Mucosa of gallbladder (tissue), 1 donor: ENCODE measurements around the gene DDHD1. TPM values are rescaled to one million over a fixed set of nuclear protein-coding genes. Genes with fewer than 3 reads are reported as not detected.
"Not testable (repeated sequence)": the region's sequence is repeated elsewhere in the genome, so short reads cannot be mapped to it uniquely, and the experiment has no call there.

Source experiments
- DNase-seq: peaks from one replicate; pipeline ENCODE4 v3.0.0-alpha.2; 2020; ENCODE audit warnings: low spot score
- total RNA-seq: library from RNA; stranded (reverse); gene quantifications from one replicate; pipeline ENCODE4 v1.2.1, GENCODE V29; 2021
- donor health status: DM: no; HTN: no; CAD: no.

Gene DDHD1
- total RNA-seq, result 12.7 TPM

- peak; percentile 73 for DNase-seq
These were observed at the start of gene DDHD1 for GRCh38 chr14:53152887-53153701. DDHD1 (minus strand) TSS chr14:53153323; CDS start chr14:53153098, 225 bp downstream.

DNA sequence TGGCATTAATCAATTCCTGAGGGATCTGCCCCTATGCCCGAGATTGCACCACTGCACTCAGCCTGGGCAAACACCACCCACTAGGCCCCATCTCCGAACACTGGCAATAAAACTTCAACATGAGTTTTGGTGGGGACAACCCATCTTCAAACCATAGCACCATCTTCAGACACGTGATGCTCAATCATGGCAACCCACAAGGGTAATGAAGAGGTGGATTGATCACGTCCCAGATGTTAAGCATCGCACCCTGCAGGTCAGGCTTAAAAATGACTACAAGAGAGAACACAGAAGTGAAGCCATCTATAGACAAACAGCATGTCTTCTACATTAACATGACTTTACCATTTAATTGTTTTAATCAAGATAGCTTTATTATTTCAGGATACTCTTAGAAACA, 42.8 kb upstream of the DDHD1 start:
- DNase-seq, result no peak

DNA sequence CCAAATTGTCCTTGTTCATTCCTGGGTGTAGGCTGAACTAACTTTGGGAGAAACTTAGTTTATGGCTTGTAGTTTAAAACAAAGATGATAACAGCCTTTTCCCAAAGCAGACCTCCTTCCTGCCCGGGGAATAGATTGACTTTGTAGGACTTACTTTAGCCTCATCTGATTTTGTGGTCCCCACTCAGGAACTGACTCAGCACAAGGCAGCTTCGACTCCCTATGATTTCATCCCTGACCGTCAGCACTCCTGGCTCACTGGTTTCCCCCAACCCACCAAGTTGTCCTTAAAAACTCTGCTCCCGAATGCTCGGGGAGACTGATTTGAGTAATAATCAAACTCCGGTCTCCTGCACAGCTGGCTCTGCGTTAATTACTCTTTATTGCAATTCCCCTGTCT, 40.1 kb upstream of the DDHD1 start:
- no peak for DNase-seq

- DNase-seq, result no peak
These were observed 39.1 kb upstream of the DDHD1 start for GRCh38 chr14:53192052-53192760.

- DNase-seq, result no peak
These were observed 37.8 kb upstream of the DDHD1 start for GRCh38 chr14:53190938-53191337.

DNA sequence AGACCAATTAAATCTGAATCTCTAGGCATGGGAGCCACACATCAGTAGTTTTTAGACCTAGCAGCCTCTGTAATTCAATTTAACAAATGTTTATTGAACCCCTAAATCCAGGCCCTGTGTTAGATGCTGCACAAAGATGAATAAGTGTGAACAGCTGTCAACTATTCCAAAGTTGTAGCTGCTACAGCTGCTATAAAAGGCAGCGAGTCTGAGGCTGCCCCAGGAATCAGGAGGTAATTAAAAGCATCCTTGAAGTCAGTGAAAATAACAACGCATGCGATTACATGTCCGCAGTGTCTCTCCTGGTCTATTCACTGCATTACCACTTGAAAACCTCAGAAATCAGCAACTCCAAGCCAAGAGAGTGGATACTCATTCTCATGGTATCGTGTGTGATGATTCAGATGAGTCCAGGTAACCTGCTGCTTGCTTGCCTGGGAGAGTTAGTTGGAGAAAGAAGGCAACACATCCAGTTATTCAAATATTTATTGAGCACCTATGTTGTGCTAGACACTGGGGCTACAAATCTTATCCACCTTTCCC, 34.9 kb upstream of the DDHD1 start:
- DNase-seq, result no peak

DNA sequence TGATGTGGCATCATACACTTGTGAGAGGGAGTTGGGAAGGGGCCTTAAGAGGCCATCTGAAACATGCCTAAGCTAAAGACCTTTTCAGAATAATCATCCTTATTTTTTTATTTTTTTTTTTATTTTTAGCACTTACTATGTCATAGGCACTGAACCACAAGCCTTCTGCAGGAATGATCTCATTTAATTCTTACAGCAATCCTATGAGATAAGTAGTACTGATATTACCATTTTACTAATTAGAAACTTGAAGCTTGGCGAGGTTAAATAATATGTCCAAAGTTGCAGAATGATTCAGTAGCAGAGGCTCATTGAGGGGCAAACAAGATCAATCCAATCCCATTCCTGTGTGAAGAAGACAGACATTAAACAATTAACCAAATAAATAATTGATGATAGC, 33.4 kb upstream of the DDHD1 start:
- DNase-seq, result no peak

GRCh38 chr14:53183611-53184010, 30.5 kb upstream of the DDHD1 start:
- no peak for DNase-seq

- DNase-seq, result no peak
These were observed 29.9 kb upstream of the DDHD1 start for GRCh38 chr14:53183056-53183455.

DNA sequence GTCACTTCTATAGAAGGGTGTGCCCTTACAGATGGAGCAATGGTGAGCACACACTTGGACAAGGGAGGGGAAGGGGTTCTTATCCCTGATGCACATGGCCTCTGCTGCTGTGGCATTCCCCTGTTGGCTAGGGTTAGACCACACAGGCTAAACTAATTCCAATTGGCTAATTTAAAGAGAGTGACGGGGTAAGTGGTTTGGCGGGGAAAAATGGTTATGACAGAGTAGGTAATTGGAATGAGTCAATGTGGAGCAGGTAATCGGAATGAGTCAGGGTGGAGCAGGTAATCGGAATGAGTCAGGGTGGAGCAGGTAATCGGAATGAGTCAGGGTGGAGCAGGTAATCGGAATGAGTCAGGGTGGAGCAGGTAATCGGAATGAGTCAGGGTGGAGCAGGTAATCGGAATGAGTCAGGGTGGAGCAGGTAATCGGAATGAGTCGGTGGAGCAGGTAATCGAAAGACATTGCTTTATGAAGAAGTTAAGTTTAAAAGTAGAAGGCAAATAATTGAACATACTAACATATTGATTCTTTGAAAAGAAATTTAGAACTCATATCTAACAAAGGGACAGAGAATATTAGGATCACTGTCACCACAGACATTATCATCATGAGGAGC, 28.4 kb upstream of the DDHD1 start:
- DNase-seq, result not testable (repeated sequence)

DNA sequence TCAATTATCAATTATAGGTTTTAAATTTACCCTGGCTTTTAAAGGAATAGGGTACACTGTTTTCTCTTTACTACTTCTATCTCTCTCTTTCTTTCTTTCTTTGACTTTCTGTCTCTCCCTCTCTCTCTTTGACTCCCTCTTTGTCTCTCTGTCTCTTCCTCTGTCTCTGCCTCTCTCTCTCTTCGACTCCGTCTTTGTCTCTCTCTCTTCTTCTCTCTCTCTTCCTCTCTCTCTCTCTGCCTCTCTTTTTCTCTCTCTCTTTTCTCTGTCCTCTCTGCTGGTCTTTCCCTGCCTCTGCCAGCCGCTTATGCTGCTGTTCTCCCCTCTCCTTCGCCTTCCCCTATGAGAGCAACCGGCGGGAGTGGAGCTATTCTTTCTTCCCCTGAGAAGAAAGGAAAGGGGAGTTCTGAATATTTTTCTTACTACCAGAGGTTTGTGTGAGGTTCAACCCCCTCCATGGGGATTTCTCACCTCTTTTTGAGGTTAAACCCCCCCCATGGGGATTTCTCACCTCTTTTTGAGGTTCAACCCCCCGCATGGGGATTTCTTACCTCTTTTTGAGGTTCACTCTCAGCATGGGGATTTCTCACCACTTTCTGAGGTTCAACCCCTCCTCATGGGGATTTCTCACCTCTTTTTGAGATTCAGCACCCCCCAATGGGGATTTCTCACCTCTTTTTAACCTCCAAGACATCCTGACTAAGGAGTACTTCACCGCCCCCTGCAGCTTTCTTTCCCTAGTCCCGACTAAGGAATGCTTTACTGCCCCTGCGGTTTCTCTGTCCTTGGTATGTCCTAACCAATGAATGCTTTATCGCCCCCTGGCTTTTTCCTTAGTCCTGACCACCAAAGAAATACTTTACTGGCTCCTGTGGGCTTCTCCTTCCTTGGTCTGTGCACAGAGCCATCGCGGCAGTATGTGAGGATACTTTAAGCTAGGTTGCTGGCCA, 27.4 kb upstream of the DDHD1 start:
- DNase-seq, result no peak

DNA sequence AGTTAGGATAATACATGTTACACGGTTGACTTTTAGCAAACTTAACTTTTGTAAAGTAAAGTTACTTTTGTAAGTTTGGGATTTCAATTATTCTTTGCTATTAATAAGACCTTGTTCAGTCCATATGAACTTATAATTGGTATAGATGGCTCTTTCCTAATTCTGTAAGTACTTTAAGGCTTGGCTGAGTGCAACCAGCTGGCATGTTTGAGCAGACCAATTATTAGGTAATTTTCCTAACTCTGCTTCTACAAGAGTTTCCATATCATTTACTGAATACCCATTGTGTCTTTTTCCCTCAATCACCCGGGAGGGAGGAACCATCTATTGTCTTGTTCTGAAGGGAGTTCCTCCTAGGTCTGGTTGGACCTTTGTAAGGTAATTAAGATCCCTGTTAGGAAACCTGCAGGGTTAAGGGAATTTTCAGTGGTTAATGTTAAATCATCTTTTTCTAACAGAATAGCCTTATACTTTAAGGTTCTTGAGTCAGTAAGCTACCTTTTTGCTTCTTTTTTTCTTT, 26.4 kb upstream of the DDHD1 start:
- not testable (repeated sequence) for DNase-seq

DNA sequence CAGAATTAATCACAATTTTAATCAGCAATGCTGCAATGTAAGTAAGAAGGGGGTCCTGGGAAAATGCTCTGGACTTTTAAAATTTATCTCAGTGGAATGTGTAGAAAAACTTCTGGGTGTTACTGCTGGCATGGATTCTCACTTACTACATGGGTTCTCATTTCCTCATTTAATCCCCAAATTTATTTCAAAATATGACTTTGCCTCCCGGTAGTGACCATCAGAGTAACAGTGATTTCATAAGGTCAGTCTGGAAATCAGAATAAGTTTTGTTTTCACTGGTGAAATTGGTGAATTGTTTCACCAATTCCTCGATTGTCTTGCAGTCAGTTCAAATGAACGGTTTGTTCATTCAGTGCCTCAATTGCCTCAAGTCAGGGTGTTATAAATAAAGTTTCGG, 22.3 kb upstream of the DDHD1 start:
- no peak for DNase-seq

- DNase-seq, result no peak
These were observed 21.8 kb upstream of the DDHD1 start for GRCh38 chr14:53174918-53175317.

DNA sequence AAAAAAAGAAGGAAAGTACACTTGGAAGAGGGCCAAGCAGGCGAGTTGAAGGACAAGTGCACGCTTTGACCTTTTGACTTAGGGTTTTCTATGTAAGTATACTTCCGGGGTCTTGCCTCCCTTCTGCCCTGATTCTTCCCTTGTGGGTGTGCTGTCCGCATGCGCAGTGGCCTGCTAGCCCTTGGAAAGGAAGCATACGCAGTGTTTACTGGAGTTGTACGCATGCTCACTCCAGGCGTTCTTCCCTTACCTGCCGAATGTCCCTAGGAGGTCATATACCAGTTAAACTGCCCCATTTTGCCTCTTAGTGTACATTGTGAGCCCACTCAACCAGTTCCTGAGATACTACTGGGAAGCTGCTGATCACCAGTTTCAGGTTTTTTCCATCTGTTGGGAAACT, 15.7 kb upstream of the DDHD1 start:
- no peak for DNase-seq

DNA sequence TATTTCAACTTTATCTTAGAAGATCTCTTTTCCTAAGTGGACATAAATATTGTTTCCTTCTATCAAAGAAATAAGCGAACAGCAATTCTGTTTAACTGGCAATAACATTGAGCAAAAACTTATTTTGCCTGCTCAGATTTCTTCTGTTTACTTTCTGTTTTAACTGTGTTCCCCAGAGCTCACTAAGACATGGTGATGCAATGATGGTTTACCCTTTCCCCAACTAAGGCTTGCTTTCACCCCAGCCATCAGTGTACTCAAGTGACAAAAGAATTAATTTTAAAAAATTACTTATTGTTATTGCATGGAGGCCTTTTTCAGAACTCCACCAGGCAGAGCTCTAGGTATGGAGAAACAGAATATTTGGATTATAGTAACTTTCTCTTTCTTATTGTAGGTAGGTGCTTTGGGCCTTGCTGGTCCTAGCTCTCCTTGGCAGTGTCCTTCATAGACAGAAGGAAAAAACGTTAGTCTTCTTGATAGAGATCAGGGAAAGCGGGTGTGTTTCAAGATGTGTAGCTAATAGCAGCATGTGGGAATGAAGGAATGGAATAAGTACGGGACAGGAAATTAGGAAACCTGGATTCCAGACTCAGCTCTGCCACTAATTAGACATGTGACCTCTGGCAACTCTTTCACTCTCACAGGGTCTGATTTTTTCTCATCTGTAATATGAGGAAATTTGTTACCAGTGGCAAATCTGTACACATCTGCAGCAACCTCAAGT, 14.6 kb upstream of the DDHD1 start:
- DNase-seq, result no peak

- DNase-seq, result no peak
These were observed 8.8 kb upstream of the DDHD1 start for GRCh38 chr14:53161758-53162435.

DNA sequence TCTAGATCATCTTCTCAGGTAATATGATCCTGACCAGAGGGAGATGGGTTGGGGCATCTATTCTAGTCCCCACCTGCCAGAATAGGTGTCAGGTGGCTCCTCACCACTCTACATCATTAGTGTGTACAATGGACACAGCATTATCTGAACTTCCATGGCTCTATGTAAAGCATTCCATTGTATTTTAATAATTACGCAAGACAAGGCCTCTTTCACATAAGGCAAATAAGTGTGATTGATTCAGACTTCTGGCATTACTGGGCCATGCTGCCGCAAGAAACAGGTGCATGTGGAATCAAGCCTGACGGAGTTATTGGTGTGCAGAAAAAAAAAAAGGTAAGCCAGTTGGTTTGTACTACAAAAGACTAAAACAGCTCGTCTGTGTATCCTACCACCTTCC, 3.1 kb upstream of the DDHD1 start:
- DNase-seq, result no peak

GRCh38 chr14:53153702-53154112, 584 bp upstream of the DDHD1 start:
- no peak for DNase-seq
